Keratinocyte (primary cell): ENCODE measurements around the gene WDFY1. TPM values are rescaled to one million over a fixed set of nuclear protein-coding genes. Genes with fewer than 3 reads are reported as not detected.

ENCODE experiments used
- DNase-seq: peaks from one replicate; pipeline ENCODE4 v3.0.0-alpha.2; 2011; ENCODE audit warnings: low read depth, missing footprints, low spot score
- FAIRE-seq: peaks from 2 replicates; lab custom pipeline; 2011; peaks lifted over from hg19 to GRCh38; lab: Jason Lieb, UNC
- H2AFZ ChIP-seq: 2 replicates; pipeline ENCODE4 v1.6.0; 2012; ENCODE audit warnings: low read length, control low read depth, inconsistent platforms; ENCODE audit not compliant: control insufficient read depth
- H3K27ac ChIP-seq: 2 replicates; pipeline ENCODE4 v1.5.1; 2011; ENCODE audit warnings: low read length; ENCODE audit not compliant: control insufficient read depth, insufficient read depth
- H3K27me3 ChIP-seq: 3 replicates; pipeline ENCODE4 v1.6.0; 2011; ENCODE audit warnings: low read length; ENCODE audit not compliant: control insufficient read depth, insufficient read depth; ENCODE audit errors: extremely low read depth
- H3K36me3 ChIP-seq, 2 experiments: 2 replicates in 1 of 2; 3 replicates in 1 of 2; pipeline ENCODE4 v1.5.1; 2011; ENCODE audit warnings: low read length in 2 of 2, mild to moderate bottlenecking in 1 of 2; ENCODE audit not compliant: control insufficient read depth in 2 of 2, insufficient read depth in 2 of 2; ENCODE audit errors: extremely low read depth in 1 of 2
- H3K4me1 ChIP-seq: 3 replicates; pipeline ENCODE4 v1.5.1; 2011; ENCODE audit warnings: low read length; ENCODE audit not compliant: control insufficient read depth, insufficient read depth; ENCODE audit errors: extremely low read depth
- H3K4me2 ChIP-seq: 3 replicates; pipeline ENCODE4 v1.6.0; 2011; ENCODE audit warnings: low read depth, low read length; ENCODE audit not compliant: control insufficient read depth, insufficient read depth; ENCODE audit errors: extremely low read depth
- H3K4me3 ChIP-seq, 3 experiments: fragments of 200-600 bp in 1 of 3; sonication (generic) in 1 of 3; 2 replicates in 2 of 3; 3 replicates in 1 of 3; pipeline ENCODE4 v1.5.1; 2011 to 2016; ENCODE audit warnings: low read length in 3 of 3, mild to moderate bottlenecking in 3 of 3, control low read depth in 2 of 3, inconsistent platforms in 1 of 3, low read depth in 1 of 3, mixed read lengths in 1 of 3, mixed run types in 1 of 3, moderate library complexity in 1 of 3; ENCODE audit not compliant: control insufficient read depth in 2 of 3, insufficient read depth in 2 of 3; ENCODE audit errors: extremely low read depth in 1 of 3
- H3K79me2 ChIP-seq: 2 replicates; pipeline ENCODE4 v1.6.0; 2012; ENCODE audit warnings: low read length; ENCODE audit not compliant: control insufficient read depth, insufficient read depth
- H3K9ac ChIP-seq: 3 replicates; pipeline ENCODE4 v1.6.0; 2011; ENCODE audit warnings: low read length; ENCODE audit not compliant: control insufficient read depth, insufficient read depth; ENCODE audit errors: extremely low read depth
- H3K9me1 ChIP-seq: 3 replicates; pipeline ENCODE4 v1.6.0; 2011; ENCODE audit warnings: low read length; ENCODE audit not compliant: control insufficient read depth, insufficient read depth; ENCODE audit errors: extremely low read depth
- H3K9me3 ChIP-seq: 2 replicates; pipeline ENCODE4 v1.5.1; 2012; ENCODE audit warnings: low read depth, low read length; ENCODE audit not compliant: control insufficient read depth
- H4K20me1 ChIP-seq: 3 replicates; pipeline ENCODE4 v1.6.0; 2011; ENCODE audit warnings: low read length; ENCODE audit not compliant: control insufficient read depth, insufficient read depth; ENCODE audit errors: extremely low read depth
- CTCF ChIP-seq, 3 experiments: IDR thresholded peaks in 1 of 3; conservative IDR thresholded peaks in 1 of 3; optimal IDR thresholded peaks in 1 of 3; 2 replicates in 2 of 3; 3 replicates in 1 of 3; pipeline versions ENCODE3 to v1.5.1; 2011; ENCODE audit warnings: low read length in 3 of 3, mild to moderate bottlenecking in 3 of 3, moderate library complexity in 2 of 3, control low read depth in 1 of 3, inconsistent platforms in 1 of 3; ENCODE audit not compliant: insufficient read depth in 2 of 3; ENCODE audit errors: extremely low read depth in 1 of 3
- EZH2 ChIP-seq: IDR thresholded peaks from one replicate; pipeline ENCODE4 v1.6.1; 2012; ENCODE audit warnings: inconsistent platforms, mild to moderate bottlenecking, low read length, moderate library complexity
- dilution Hi-C: fragments of 300-500 bp; cut with MboI; formaldehyde crosslinking; loops from one replicate; pipeline ENCODE4 v1.7.0; 2020; ENCODE audit warnings: low sequenced_read_pairs; ENCODE audit not compliant: extremely low pct_ligation_motif_present
- polyA minus RNA-seq, 3 experiments: library from RNA; depleted of rRNA, polyadenylated mRNA; stranded (reverse); fragments of >200 nt; gene quantifications; 1 replicate in 1 of 3; 2 replicates in 1 of 3; 3 replicates in 1 of 3; pipeline ENCODE4 v1.2.3, GENCODE V29; 2011
- polyA plus RNA-seq, 5 experiments: library from polyadenylated mRNA; depleted of rRNA in 3 of 5; stranded (reverse) in 3 of 5; stranded (forward) in 1 of 5; unstranded in 1 of 5; fragments of >200 nt; gene quantifications; 1 replicate in 1 of 5; 2 replicates in 3 of 5; 3 replicates in 1 of 5; pipeline versions ENCODE4 v1.2.1 to v1.2.3, GENCODE V29; 2011 to 2012; ENCODE audit warnings: missing spikeins in 2 of 5, low read depth in 1 of 5, low replicate concordance in 1 of 5

Gene WDFY1
- polyA plus RNA-seq, result 40.9 to 63.3 TPM (median 54.9 TPM) in 3 replicates
- 24.1 TPM for polyA plus RNA-seq (2011; ENCODE audit: low read depth)
- 26.2 and 42.0 TPM in 2 replicates for polyA plus RNA-seq (2011; cell fraction: cytosol; rRNA removed)
- polyA plus RNA-seq (2011; cell fraction: nucleus; rRNA removed), result 47.5 and 59.6 TPM in 2 replicates
- 21.8 and 34.2 TPM in 2 replicates for polyA plus RNA-seq (2012; ENCODE audit: low replicate concordance)
- polyA minus RNA-seq, result 88.0 to 198 TPM (median 128 TPM) in 3 replicates
- 66.8 TPM for polyA minus RNA-seq (2011; cell fraction: cytosol; rRNA and poly(A)+ RNA removed)
- polyA minus RNA-seq (2011; cell fraction: nucleus; rRNA and poly(A)+ RNA removed), result 49.6 and 79.4 TPM in 2 replicates

GRCh38 chr2:223944703-223945531, at the start of gene WDFY1:
TSS of gene WDFY1 (minus strand) at chr2:223945335. CDS start at chr2:223945284, 51 bp downstream.
- Histone ChIP-seq H3K9me3 (no peaks in the 10 kb centered on the region), H4K20me1 (no peaks in the 10 kb centered on the region), H3K9ac (peak within 1 kb of the TSS; percentile 85), H3K9me1 (no peaks in the 10 kb centered on the region), H3K27me3 (no peaks in the 10 kb centered on the region), H3K4me2 (peak within 1 kb of the TSS; percentile 95), H3K4me1 (peaks cover 21% of the 10 kb centered on the region), H3K4me3 (peak within 1 kb of the TSS; percentile 84 to 94 (median 86)), H3K36me3 (no peaks in the 10 kb centered on the region), H3K27ac (peak within 1 kb of the TSS; percentile 71), H2AFZ (peak within 1 kb of the TSS; percentile 86), H3K79me2 (peaks cover 34% of the 10 kb centered on the region)
- dilution Hi-C loops, result no loop called here
- FAIRE-seq (no peak), DNase-seq (no peak)
- TF ChIP-seq EZH2 (no peak), CTCF (optimal IDR thresholded peaks at IDR 0.05 in 1 of 3, IDR thresholded peaks at IDR 0.05 in 1 of 3, conservative IDR thresholded peaks at IDR 0.05 in 1 of 3; ENCODE audit: extremely low read depth in 1 of 3, insufficient read depth in 2 of 3, low read length in 3 of 3) (no peak)

GRCh38 chr2:223994562-223995162, 49.5 kb upstream of the WDFY1 start:
- H3K36me3 ChIP-seq, result peaks cover 35 to 61% of the 10 kb centered on the region in 2 experiments
- FAIRE-seq (no peak), DNase-seq (no peak)
- H3K9me3 ChIP-seq, result no peaks in the 10 kb centered on the region
- H3K9me1 ChIP-seq, result no peaks in the 10 kb centered on the region
- no peaks in the 10 kb centered on the region for H4K20me1 ChIP-seq
- H3K27me3 ChIP-seq, result no peaks in the 10 kb centered on the region
- TF ChIP-seq CTCF (optimal IDR thresholded peaks at IDR 0.05 in 1 of 3, IDR thresholded peaks at IDR 0.05 in 1 of 3, conservative IDR thresholded peaks at IDR 0.05 in 1 of 3; ENCODE audit: extremely low read depth in 1 of 3, insufficient read depth in 2 of 3, low read length in 3 of 3), result no peak
- TF ChIP-seq EZH2, result no peak
- H3K4me2 ChIP-seq, result no peak overlapping the region
- no peak overlapping the region for H2AFZ ChIP-seq
- dilution Hi-C loops, result loop anchor here (25.0 kb wide), 1 partner anchor 293 kb away; no protein-coding TSS in a partner anchor
- peaks cover 12% of the 10 kb centered on the region for H3K4me1 ChIP-seq
- H3K4me3 ChIP-seq, result no peak overlapping the region
- no peak overlapping the region for H3K9ac ChIP-seq
- H3K79me2 ChIP-seq, result no peaks in the 10 kb centered on the region
- peak overlapping the region; percentile 90 for H3K27ac ChIP-seq
